GM10847 (cell line): ENCODE data around the gene AQP7.
"Not testable (repeated sequence)": the region's sequence is repeated elsewhere in the genome, so short reads cannot be mapped to it uniquely, and the experiment has no call there.

ENCODE experiments used
- POLR2A ChIP-seq: IDR thresholded peaks from 2 replicates; pipeline ENCODE4 v1.6.1; 2011; ENCODE audit not compliant: insufficient read length; ENCODE audit errors: extremely low read depth

Gene AQP7

GRCh38 chr9:33402371-33402770 lies at the start of gene AQP7:
AQP7 (minus strand) TSS chr9:33402568; CDS start chr9:33401262, 1,306 bp downstream.
- not testable (repeated sequence) for TF ChIP-seq POLR2A

GRCh38 chr9:33450621-33451146 lies 48.3 kb upstream of the AQP7 start:
- no peak for TF ChIP-seq POLR2A

- no peak for TF ChIP-seq POLR2A
Observed at GRCh38 chr9:33449715-33450114, 47.3 kb upstream of the AQP7 start.

- TF ChIP-seq POLR2A = no peak
Observed at GRCh38 chr9:33447799-33448553, 45.6 kb upstream of the AQP7 start.

GRCh38 chr9:33446946-33447798 lies 44.8 kb upstream of the AQP7 start, which contains the start of gene AQP3:
AQP3 (minus strand) TSS chr9:33447593; CDS start chr9:33447530, 63 bp downstream.
- no peak for TF ChIP-seq POLR2A

- TF ChIP-seq POLR2A = no peak
Observed at GRCh38 chr9:33446240-33446945, 44.0 kb upstream of the AQP7 start.

- TF ChIP-seq POLR2A = no peak
Observed at GRCh38 chr9:33445389-33446239, 43.2 kb upstream of the AQP7 start.

- no peak for TF ChIP-seq POLR2A
Observed at GRCh38 chr9:33443464-33444154, 41.2 kb upstream of the AQP7 start.

- no peak for TF ChIP-seq POLR2A
Observed at GRCh38 chr9:33443047-33443446, 40.7 kb upstream of the AQP7 start.

GRCh38 chr9:33442125-33442524 lies 39.8 kb upstream of the AQP7 start:
- no peak for TF ChIP-seq POLR2A

- TF ChIP-seq POLR2A = no peak
Observed at GRCh38 chr9:33440609-33441008, 38.2 kb upstream of the AQP7 start.

GRCh38 chr9:33440204-33440603 lies 37.8 kb upstream of the AQP7 start:
- no peak for TF ChIP-seq POLR2A

- no peak for TF ChIP-seq POLR2A
Observed at GRCh38 chr9:33439731-33440130, 37.4 kb upstream of the AQP7 start.

- TF ChIP-seq POLR2A = no peak
Observed at GRCh38 chr9:33438926-33439680, 36.7 kb upstream of the AQP7 start.

GRCh38 chr9:33437898-33438297 lies 35.5 kb upstream of the AQP7 start:
- TF ChIP-seq POLR2A = no peak
